ENCODE measurements around the gene HELT.
"Not testable (repeated sequence)": the region's sequence is repeated elsewhere in the genome, so short reads cannot be mapped to it uniquely, and the experiment has no call there.

The HELT gene

DNA sequence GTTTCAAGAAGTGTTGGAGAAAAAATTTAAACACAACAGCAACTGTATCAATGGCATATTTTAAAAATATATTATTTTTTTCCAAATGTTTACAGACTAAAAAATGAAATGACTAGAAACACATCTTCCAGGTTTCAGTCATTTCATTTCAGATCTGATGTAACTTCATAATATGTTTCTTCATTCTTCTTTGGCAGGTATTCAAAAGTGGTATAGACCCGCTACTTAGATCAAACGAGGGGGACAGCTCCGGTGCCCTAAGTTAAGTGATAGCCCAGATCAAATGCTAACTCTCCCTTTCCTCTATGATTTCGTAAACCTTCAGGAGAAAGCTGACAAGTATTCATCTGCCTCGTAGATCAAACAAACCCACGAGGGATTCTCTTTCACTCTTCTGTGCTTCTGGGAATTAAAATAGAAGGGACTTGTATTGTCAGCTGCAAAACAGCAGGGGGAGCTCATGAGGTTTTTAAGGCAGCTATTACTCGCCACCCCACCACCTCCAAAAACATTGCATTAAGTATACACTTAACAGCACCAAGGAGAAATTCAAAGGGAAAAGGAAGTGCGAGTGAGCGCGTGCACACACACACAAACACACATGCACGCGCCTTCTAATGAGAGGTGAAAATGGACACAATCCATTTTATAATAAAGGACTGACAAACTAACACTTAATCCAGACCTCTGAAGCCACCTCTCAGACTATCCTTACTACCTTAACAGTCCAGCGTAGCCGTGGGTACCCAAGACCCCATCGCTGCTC is 21.4 kb downstream of the HELT start:
- peak; percentile 54 for DNase-seq

DNA sequence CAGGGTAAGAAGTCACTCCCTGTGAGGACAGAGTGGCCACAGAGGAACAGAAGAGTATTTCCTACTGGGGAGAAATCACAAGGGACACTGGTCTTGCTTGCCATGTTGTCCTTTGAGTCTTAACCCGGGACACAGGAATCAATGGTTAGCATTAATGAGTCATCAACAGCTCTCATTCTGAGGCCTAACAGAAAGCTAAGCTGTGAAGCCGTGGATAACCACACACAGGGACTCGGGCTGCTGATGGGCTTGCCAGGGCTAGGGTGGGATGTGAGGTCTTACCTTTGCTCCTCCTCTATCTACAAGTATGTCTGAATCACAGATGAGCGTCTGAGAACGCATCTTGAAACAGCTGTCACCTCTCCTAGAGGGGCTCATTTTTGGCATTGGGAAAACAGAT is 22.2 kb downstream of the HELT start:
- no peak for DNase-seq

DNA sequence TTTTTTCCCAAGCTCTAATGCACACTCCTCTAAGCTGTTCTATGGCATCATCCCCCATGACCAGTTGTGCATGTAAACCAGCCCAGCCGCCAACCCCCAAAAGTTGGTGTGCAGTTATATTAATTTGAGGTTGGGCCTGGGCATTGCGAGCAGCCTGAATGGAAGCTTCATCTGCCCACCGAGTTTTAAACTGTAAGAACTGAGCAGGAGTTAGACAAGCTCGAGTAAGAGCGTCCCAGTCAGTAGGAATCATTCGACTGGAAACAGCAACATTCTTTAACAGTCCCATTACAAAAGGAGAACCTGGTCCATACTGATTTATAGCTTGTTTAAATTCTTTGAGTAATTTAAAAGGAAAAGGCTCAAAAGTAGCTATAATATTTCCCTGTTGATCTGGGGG is 32.0 kb downstream of the HELT start:
- not testable (repeated sequence) for DNase-seq

DNA sequence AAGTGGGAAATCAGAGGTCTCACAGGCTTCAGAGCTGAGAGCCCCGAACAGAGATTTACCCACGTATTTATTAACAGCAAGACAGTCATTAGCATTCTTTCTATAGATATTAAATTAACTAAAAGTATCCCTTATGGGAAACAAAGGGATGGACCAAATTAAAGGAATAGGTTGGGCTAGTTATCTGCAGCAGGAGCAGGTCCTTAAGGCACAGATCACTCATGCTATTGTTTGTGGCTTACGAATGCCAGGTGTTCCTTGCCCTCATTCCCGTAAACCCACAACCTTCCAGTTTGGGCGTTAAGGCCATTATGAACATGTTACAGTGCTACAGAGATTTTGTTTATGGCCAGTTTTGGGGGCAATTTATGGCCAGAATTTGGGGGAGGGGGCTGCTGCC is 33.0 kb downstream of the HELT start:
- DNase-seq, result not testable (repeated sequence)

DNA sequence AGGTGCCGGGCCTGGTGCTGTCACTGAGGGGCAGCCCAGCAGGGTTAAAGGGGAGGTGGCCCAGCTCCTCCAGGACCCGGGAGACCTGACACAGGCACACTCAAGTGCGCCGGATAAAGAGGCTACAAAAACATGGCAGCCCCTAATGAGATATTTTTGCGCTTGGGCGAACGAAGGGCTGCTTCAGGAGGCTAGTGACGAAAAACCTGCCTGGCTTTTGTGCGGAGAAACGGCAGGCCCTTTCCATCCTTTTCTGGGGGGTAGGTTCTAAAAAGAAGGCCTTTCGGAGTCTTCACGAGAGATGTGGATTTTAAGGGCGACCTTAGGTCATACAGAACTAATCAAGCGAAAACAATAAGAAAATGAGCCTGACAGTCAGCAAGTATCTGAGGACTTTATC is 35.5 kb downstream of the HELT start:
- DNase-seq, result no peak

DNA sequence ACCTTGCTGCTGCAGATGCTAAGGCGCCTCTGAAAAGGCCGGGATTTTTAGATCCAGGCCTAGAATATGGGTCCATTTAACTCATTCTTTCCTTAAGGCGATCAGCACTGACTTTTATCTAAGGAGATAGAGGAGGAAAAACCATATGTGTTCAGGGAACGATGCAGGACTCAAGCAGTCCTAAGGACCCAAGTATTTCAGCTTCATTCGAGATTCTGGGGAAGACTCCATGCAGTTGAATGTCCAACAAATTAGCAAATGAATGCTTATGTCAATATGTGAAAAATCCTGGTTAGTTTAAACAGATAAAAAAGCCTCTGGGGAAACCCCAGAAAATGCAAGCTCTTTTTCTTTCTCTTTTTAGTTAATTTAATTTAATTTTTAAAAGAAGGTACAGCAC is 36.0 kb downstream of the HELT start:
- DNase-seq, result no peak

DNA sequence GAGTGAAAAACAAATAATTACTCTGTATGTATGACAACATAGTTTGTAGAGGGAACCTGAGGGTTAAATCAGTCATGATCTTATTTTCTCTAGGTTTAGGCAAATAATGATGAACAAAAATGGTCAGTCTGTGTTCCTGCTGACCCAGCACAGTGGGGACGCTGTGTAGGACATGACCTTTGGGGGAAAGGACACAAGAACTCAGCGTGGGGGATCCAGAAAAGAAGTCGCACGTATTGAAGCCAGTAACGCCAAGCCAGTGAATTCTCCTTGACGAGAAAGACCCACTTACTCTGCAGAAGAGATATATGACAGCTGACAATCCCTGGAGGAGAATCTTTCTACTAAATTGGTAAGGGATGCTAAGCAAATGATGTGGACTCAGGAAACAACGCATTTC is 36.6 kb downstream of the HELT start:
- DNase-seq, result no peak

DNA sequence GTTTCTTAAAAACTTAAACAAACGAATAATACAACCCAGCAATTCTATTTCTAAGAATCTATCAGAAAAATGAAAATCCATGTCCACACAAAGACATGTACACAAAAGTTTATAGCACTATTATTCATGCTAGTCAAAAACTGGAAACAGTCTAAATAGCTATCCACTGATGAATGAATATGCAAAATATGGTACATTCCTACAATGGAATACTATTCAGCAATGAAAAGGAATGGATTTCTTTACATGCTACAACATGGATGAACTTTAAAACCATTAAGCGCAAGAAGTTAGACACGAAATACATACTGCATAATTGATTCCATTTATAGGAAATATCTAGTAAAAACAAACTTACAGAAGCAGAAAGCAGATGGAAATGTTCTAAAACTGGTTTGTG is 43.3 kb downstream of the HELT start:
- DNase-seq, result no peak

DNA sequence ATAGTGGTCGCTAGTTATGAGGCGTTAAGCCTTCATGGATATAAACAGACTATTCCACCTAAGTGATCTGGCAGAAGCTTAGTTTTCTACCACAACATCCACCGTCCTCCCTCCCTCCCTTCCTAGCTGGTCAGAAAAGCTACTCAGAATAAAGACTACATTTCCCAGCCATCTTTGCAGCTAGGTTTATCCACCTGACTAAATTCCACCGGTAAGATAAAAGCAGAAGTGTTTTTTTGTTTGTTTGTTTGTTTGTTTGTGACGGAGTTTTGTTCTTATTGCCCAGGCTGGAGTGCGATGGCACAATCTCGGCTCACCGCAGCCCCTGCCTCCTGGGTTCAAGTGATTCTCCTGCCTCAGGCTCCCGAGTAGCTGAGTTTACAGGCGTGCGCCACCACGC is 44.3 kb downstream of the HELT start:
- DNase-seq, result no peak

DNA sequence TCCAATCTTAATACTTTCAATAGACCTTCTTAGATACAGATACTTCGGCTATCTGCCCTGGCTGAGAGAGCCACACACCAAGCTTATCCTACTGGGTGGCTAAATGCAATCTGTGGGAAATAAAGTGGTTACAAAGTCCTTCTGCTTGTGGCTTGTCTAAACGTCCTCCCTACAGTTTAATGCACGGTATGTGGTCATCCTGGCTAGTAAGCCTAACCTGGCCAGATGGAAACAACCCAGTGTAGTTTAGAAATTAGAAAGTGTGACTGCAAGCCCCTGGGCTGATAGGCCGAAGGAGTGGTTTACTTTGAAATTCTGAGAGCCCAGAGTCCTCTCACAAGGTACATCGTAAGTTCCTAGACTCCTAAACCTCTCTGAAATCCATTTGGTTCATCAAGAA is 47.9 kb downstream of the HELT start:
- DNase-seq, result no peak

DNA sequence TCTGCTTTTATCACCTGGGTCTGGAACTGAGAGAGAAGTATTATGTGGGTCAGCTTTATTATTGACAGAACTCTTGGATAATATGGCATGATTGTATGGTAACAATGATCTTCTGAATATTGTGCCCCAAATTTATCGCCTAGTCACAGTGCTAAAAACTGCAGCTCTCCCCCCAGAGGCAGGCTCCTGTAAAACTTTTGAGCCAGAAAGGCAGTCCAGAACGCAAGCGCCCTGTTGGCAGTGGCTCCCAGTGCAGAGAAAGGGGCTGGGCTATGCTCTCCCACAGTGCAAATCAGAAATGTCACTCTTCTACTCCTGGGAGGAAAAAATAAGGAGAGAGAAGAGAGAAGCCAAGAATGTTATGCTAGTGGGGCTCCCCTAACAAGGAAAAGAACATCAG is 50.5 kb downstream of the HELT start:
- DNase-seq, result no peak
